Suprapubic skin (tissue), 3 donors: ENCODE data around the gene ADCY4.

Source experiments
- CTCF ChIP-seq, 2 donors: fragments of 200-600 bp in 1 of 2; fragments of 450-650 bp in 1 of 2; sonication (generic) in 1 of 2; IDR thresholded peaks; one replicate each; pipeline ENCODE4 v1.5.1; 2016 to 2019; ENCODE audit warnings: antibody characterized with exemption in 2 of 2, mild to moderate bottlenecking in 1 of 2, moderate library complexity in 1 of 2
- POLR2AphosphoS5 ChIP-seq, 3 donors: sonication (generic); formaldehyde crosslinking; IDR thresholded peaks; one replicate each; pipeline ENCODE4 v1.6.1; 2017; ENCODE audit warnings: antibody characterized with exemption in 3 of 3

- TF ChIP-seq POLR2AphosphoS5 (IDR thresholded peaks at IDR 0.05) (no peak), CTCF (IDR thresholded peaks at IDR 0.05) (no peak)
Measured at GRCh38 chr14:24378981-24379906, 44.4 kb upstream of the ADCY4 start.
